Endothelial cell of umbilical vein (primary cell): ENCODE results near the gene UBTD2. TPM values are rescaled to one million over a fixed set of nuclear protein-coding genes. Genes with fewer than 3 reads are reported as not detected.

Experiments
- BruUV-seq: library from RNA; stranded (reverse); fragments of 400-500 nt; replicated peaks from 2 replicates; lab custom pipeline; 2021; lab: Mats Ljungman, UMichigan
- CTCF ChIA-PET: fragments of 300-600, 350-600 bp; sonication (Branson Sonifier 250); formaldehyde crosslinking; loops from one replicate; lab custom pipeline; 2021; ENCODE audit warnings: antibody characterized with exemption, inconsistent platforms; lab: Charles Lee
- POLR2A ChIA-PET: fragments of 300-600, 350-600 bp; sonication (Branson Sonifier 250); formaldehyde crosslinking; loops from one replicate; lab custom pipeline; 2021; ENCODE audit warnings: antibody characterized with exemption, inconsistent platforms; lab: Charles Lee
- DNase-seq: peaks from one replicate; pipeline ENCODE4 v3.0.0-alpha.2; 2011; ENCODE audit warnings: low read depth, low spot score
- FAIRE-seq: peaks from 2 replicates; lab custom pipeline; 2011; peaks lifted over from hg19 to GRCh38; lab: Jason Lieb, UNC
- H2AFZ ChIP-seq: 2 replicates; pipeline ENCODE4 v1.6.0; 2012; ENCODE audit warnings: low read depth, low read length, control low read depth, inconsistent platforms
- H3K27ac ChIP-seq: 2 replicates; pipeline ENCODE4 v1.5.1; 2011; ENCODE audit warnings: low read depth, mild to moderate bottlenecking, control low read depth, low read length, moderate library complexity; ENCODE audit not compliant: insufficient read depth
- H3K27me3 ChIP-seq, 2 experiments: 2 replicates each; pipeline versions ENCODE4 v1.6.0 to v1.6.1; 2011; ENCODE audit warnings: low read length in 2 of 2, mixed read lengths in 1 of 2; ENCODE audit not compliant: control insufficient read depth in 2 of 2, insufficient read depth in 2 of 2
- H3K36me3 ChIP-seq, 2 experiments: 2 replicates in 1 of 2; 3 replicates in 1 of 2; pipeline ENCODE4 v1.5.1; 2011; ENCODE audit warnings: low read length in 2 of 2, mild to moderate bottlenecking in 1 of 2, moderate library complexity in 1 of 2; ENCODE audit not compliant: control insufficient read depth in 2 of 2, insufficient read depth in 2 of 2; ENCODE audit errors: extremely low read depth in 1 of 2
- H3K4me1 ChIP-seq: 3 replicates; pipeline ENCODE4 v1.5.1; 2011; ENCODE audit warnings: mild to moderate bottlenecking, low read length; ENCODE audit not compliant: control insufficient read depth, insufficient read depth; ENCODE audit errors: extremely low read depth
- H3K4me2 ChIP-seq: 2 replicates; pipeline ENCODE4 v1.6.1; 2011; ENCODE audit warnings: low read length, control low read depth, mixed read lengths; ENCODE audit not compliant: insufficient read depth
- H3K4me3 ChIP-seq, 3 experiments: fragments of 200-600 bp in 1 of 3; sonication (generic), shearing (Covaris generic) in 1 of 3; replicated peaks in 1 of 3; 2 replicates each; pipeline ENCODE4 v1.5.1; 2011 to 2016; ENCODE audit warnings: control low read depth in 3 of 3, low read length in 3 of 3, mild to moderate bottlenecking in 2 of 3, inconsistent platforms in 1 of 3, low read depth in 1 of 3, moderate library complexity in 1 of 3; ENCODE audit not compliant: insufficient read depth in 1 of 3
- H3K79me2 ChIP-seq: 2 replicates; pipeline ENCODE4 v1.6.0; 2012; ENCODE audit warnings: low read length, inconsistent platforms; ENCODE audit not compliant: control insufficient read depth, insufficient read depth
- H3K9ac ChIP-seq: replicated peaks from 2 replicates; pipeline ENCODE3; 2011; ENCODE audit warnings: low read length, control low read depth; ENCODE audit not compliant: insufficient read depth; ENCODE audit errors: extremely low read depth
- H3K9me1 ChIP-seq: replicated peaks from 3 replicates; pipeline ENCODE4 v1.6.0; 2011; ENCODE audit warnings: mild to moderate bottlenecking, low read length; ENCODE audit not compliant: control insufficient read depth, insufficient read depth; ENCODE audit errors: extremely low read depth
- H3K9me3 ChIP-seq: replicated peaks from 2 replicates; pipeline ENCODE4 v1.5.1; 2012; ENCODE audit warnings: low read length, inconsistent platforms; ENCODE audit not compliant: control insufficient read depth, insufficient read depth
- H4K20me1 ChIP-seq: replicated peaks from 2 replicates; pipeline ENCODE3; 2011; ENCODE audit warnings: mild to moderate bottlenecking, low read length; ENCODE audit not compliant: control insufficient read depth, insufficient read depth; ENCODE audit errors: extremely low read depth
- EZH2 ChIP-seq: IDR thresholded peaks from 2 replicates; pipeline ENCODE4 v1.6.1; 2012; ENCODE audit warnings: borderline replicate concordance, low read depth, mild to moderate bottlenecking, moderate library complexity, low read length, inconsistent platforms; ENCODE audit not compliant: severe bottlenecking
- FOS ChIP-seq: IDR thresholded peaks from 2 replicates; pipeline ENCODE4 v1.6.1; 2011; ENCODE audit warnings: mild to moderate bottlenecking, low read length, moderate library complexity, borderline replicate concordance; ENCODE audit not compliant: insufficient read depth
- GATA2 ChIP-seq: IDR thresholded peaks from 2 replicates; pipeline ENCODE4 v1.7.0; 2011; ENCODE audit warnings: low read depth, mild to moderate bottlenecking, moderate library complexity, mixed read lengths, low read length; ENCODE audit not compliant: insufficient read length, insufficient read depth
- JUN ChIP-seq: IDR thresholded peaks from 2 replicates; pipeline ENCODE4 v1.6.1; 2011; ENCODE audit warnings: borderline replicate concordance, low read depth; ENCODE audit not compliant: insufficient read length, insufficient read depth
- MYC ChIP-seq: IDR thresholded peaks from one replicate; pipeline ENCODE4 v1.6.1; 2011; ENCODE audit warnings: mild to moderate bottlenecking, low read depth, low read length
- POLR2A ChIP-seq: IDR thresholded peaks from 2 replicates; pipeline ENCODE4 v1.6.1; 2012; ENCODE audit warnings: low read depth, mild to moderate bottlenecking, control low read depth, low read length
- POLR2AphosphoS5 ChIP-seq: IDR thresholded peaks from 2 replicates; pipeline ENCODE4 v1.6.1; 2012; ENCODE audit warnings: low read depth, mild to moderate bottlenecking, control low read depth, low read length, moderate library complexity; ENCODE audit not compliant: insufficient read depth
- dilution Hi-C: fragments of 300-500 bp; cut with MboI; formaldehyde crosslinking; loops from one replicate; pipeline ENCODE4 v1.15.0; 2019; ENCODE audit warnings: low sequenced_read_pairs; ENCODE audit not compliant: extremely low pct_ligation_motif_present
- intact Hi-C: fragments of 100-400 bp; cut with micrococcal nuclease; formaldehyde crosslinking; loops from one replicate; pipeline ENCODE4 v1.10.0; 2022
- polyA plus RNA-seq, 4 experiments: library from polyadenylated mRNA; depleted of rRNA in 3 of 4; stranded (reverse) in 3 of 4; unstranded in 1 of 4; fragments of >200 nt; gene quantifications; 2 replicates each; pipeline versions ENCODE4 v1.2.1 to v1.2.3, GENCODE V29; 2011 to 2012; ENCODE audit warnings: missing spikeins in 1 of 4
- total RNA-seq: library from RNA; stranded (reverse); gene quantifications from 2 replicates; pipeline ENCODE4 v1.2.3, GENCODE V29; 2021
- TF ChIP-seq, protein P1 (sequence below): IDR thresholded peaks from 2 replicates; pipeline ENCODE4 v1.6.1; 2011; ENCODE audit not compliant: insufficient read depth, insufficient read length
- TF ChIP-seq, protein P2 (sequence below), 2 donors: IDR thresholded peaks; 1 replicate in 1 of 2; 2 replicates in 1 of 2; pipeline ENCODE4 v1.5.1; 2011; ENCODE audit warnings: low read length in 2 of 2, mild to moderate bottlenecking in 2 of 2, moderate library complexity in 2 of 2, control low read depth in 1 of 2, inconsistent platforms in 1 of 2, low read depth in 1 of 2; ENCODE audit not compliant: insufficient read depth in 1 of 2; ENCODE audit errors: extremely low read depth in 1 of 2

UBTD2 gene
- total and polyA plus RNA-seq, 2 donors (not counting 3 experiments of a cell fraction or from before 2014, with no cell fraction given): 10.1 to 22.6 TPM

DNA sequence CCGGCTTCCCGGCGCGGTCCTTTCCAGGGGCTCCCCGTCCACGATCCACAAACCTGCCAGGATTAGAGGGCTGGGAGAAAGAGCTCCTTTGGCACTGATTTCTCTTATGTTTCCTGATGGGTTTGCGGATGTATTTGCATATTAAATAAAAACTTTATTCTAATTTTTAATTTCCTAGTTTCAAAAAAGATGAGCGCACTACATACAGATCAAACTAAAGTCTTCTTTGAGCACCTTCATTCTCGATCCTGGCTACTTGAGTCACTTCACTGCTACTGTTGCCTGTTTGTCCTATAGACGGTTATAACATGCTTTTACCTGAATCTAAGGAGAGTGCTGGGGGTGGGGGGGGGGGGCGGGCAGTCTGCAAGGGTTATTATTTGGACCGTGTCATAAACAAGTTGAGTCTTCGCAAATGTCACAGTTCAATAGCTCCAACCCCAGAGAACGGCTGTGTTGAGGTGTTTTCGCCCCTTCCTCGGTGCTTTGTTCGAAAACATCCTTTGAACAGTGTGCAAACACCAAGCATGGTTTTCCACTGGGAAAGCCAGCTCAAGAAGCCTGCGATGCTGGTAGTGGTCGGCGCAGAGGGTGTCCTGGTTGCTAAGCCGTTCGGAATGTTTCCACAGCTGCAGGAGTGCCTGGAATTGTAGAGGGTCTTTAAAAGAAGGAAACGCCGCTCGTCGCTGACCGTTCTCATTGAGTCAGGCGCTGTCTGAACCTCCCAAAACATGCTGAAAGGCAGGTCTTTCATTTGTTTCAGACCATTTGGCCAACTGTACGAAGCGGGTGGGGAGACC is 94.5 kb downstream of the UBTD2 start:
- H3K36me3 ChIP-seq: no peaks in the 10 kb centered on the region
- H3K4me1 ChIP-seq: peaks cover 16% of the 10 kb centered on the region
- no peak for TF ChIP-seq MYC
- peak; percentile 30 for TF ChIP-seq EZH2
- no peaks in the 10 kb centered on the region for H3K9me1 ChIP-seq
- no peak overlapping the region for H3K9ac ChIP-seq
- dilution Hi-C loops: no loop called here
- CTCF ChIA-PET: interaction anchor here (0.6 to 5.0 kb wide), 40 partner anchors 10 to 770 kb away, joined by 3 to 142 read pairs (median 7); partner anchors contain the start of genes FBXW11, FGF18 and UBTD2
- H3K27me3 ChIP-seq: peaks cover 0 to 2% of the 10 kb centered on the region in 2 experiments
- no TSS peak for BruUV-seq
- FAIRE-seq: peak; percentile 37
- POLR2A ChIA-PET: interaction anchor here (0.6 kb wide), 1 partner anchor 28 kb away, joined by 11 read pairs; no protein-coding TSS in a partner anchor
- H3K4me2 ChIP-seq: no peak overlapping the region
- H3K9me3 ChIP-seq: no peaks in the 10 kb centered on the region
- no peak for DNase-seq
- intact Hi-C loops: loop anchor here (1.0 to 5.0 kb wide), 12 partner anchors 27 to 508 kb away; partner anchors contain the start of genes FBXW11 and SH3PXD2B
- H3K27ac ChIP-seq: no peak overlapping the region
- no peaks in the 10 kb centered on the region for H4K20me1 ChIP-seq
- H2AFZ ChIP-seq: no peak overlapping the region
- no peak overlapping the region for H3K4me3 ChIP-seq
- H3K79me2 ChIP-seq: peaks cover 14% of the 10 kb centered on the region

DNA sequence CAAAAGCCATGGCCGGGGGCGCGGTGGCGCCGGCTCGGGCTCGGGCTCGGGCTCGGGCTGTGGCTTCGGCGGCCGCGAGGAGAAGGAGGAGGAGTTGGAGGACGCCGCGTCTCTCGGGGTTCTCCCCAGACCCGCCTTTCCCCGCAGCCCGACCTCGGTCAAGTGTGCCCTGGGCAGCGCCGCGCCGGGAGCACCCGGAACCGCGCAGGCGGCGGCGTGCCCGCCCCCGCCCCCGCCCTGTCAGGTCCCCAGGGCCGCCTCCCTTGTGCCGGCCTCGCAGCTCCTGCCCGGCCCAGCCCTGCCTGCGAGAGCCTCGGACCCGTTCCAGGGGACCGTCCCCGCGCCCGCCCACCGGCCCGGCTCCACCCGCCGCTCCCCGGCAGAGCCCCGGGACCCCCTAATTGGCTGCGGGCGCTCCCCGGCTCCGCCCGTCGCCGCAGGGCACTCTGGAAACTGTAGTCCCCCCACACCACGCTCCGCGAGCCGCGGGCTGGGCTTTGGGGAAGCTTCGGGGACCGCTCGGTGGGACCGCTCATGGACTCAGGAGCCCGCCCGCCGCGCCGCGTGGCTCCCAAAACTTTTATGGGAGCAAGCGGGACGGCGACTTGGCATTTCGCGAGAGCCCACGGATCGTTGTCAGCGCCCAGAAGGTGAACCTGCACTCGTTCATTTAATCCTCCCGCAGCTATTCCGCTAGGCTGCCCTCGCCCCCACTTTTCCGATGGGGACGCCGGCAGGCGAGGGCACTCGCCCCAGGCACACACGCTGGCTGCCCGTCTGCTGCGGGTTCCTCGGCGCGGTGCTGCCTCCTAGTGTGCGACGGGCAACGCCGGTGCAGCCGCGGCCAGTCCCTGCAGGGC is 95.3 kb downstream of the UBTD2 start, which contains the start of gene STK10:
STK10 (minus strand) TSS at position 192 of the 860 bp plus-strand sequence; CDS start at position 10, 182 bp downstream.
- peak within 1 kb of the TSS; percentile 69 to 89 (median 74) for H3K4me3 ChIP-seq
- H2AFZ ChIP-seq: peak within 1 kb of the TSS; percentile 83
- H3K27me3 ChIP-seq: peaks cover 0 to 2% of the 10 kb centered on the region in 2 experiments
- H3K4me1 ChIP-seq: peaks cover 16% of the 10 kb centered on the region
- ChIA-PET POLR2A (interaction anchor here (0.5 to 1.9 kb wide), 5 partner anchors 32 to 180 kb away, joined by 3 to 7 read pairs (median 3); no protein-coding TSS in a partner anchor), CTCF (interaction anchor here (0.6 to 5.0 kb wide), 50 partner anchors 8 to 770 kb away, joined by 3 to 142 read pairs (median 6); partner anchors contain the start of genes FBXW11, FGF18 and UBTD2)
- H3K9me1 ChIP-seq: no peaks in the 10 kb centered on the region
- H3K79me2 ChIP-seq: peaks cover 14% of the 10 kb centered on the region
- H3K9ac ChIP-seq: peak within 1 kb of the TSS; percentile 67
- DNase-seq: peak; percentile 91
- peak within 1 kb of the TSS; percentile 74 for H3K27ac ChIP-seq
- no TSS peak for BruUV-seq
- dilution Hi-C loops: no loop called here
- TF ChIP-seq POLR2AphosphoS5 (peak; percentile 81), MYC (peak; percentile 56), GATA2 (no peak), JUN (no peak), EZH2 (no peak), POLR2A (peak; percentile 52), FOS (no peak)
- TF ChIP-seq, protein P1, sequence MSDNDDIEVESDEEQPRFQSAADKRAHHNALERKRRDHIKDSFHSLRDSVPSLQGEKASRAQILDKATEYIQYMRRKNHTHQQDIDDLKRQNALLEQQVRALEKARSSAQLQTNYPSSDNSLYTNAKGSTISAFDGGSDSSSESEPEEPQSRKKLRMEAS: no peak
- TF ChIP-seq, protein P2, sequence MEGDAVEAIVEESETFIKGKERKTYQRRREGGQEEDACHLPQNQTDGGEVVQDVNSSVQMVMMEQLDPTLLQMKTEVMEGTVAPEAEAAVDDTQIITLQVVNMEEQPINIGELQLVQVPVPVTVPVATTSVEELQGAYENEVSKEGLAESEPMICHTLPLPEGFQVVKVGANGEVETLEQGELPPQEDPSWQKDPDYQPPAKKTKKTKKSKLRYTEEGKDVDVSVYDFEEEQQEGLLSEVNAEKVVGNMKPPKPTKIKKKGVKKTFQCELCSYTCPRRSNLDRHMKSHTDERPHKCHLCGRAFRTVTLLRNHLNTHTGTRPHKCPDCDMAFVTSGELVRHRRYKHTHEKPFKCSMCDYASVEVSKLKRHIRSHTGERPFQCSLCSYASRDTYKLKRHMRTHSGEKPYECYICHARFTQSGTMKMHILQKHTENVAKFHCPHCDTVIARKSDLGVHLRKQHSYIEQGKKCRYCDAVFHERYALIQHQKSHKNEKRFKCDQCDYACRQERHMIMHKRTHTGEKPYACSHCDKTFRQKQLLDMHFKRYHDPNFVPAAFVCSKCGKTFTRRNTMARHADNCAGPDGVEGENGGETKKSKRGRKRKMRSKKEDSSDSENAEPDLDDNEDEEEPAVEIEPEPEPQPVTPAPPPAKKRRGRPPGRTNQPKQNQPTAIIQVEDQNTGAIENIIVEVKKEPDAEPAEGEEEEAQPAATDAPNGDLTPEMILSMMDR (IDR thresholded peaks at IDR 0.05; ENCODE audit: extremely low read depth in 1 of 2, insufficient read depth in 1 of 2, low read depth in 1 of 2, low read length in 2 of 2): peak; percentile 95 to 96
- peak; percentile 88 for FAIRE-seq
- H4K20me1 ChIP-seq: no peaks in the 10 kb centered on the region
- intact Hi-C loops: loop anchor here (1.0 to 5.0 kb wide), 12 partner anchors 26 to 509 kb away; partner anchors contain the start of genes FBXW11 and SH3PXD2B
- H3K36me3 ChIP-seq: no peaks in the 10 kb centered on the region
- no peaks in the 10 kb centered on the region for H3K9me3 ChIP-seq
- peak within 1 kb of the TSS; percentile 82 for H3K4me2 ChIP-seq
